Neural progenitor cell (in vitro differentiated cells): ENCODE results near the gene FAM32A.

Experiments
- EZH2 ChIP-seq: fragments of 200-600 bp; sonication (generic); IDR thresholded peaks from 2 replicates; pipeline ENCODE4 v1.6.1; 2017; ENCODE audit warnings: antibody characterized with exemption, mild to moderate bottlenecking, moderate library complexity
- EZH2phosphoT487 ChIP-seq: fragments of 200-600 bp; sonication (generic); IDR thresholded peaks from 2 replicates; pipeline ENCODE4 v1.6.1; 2017; ENCODE audit warnings: antibody characterized with exemption
- TF ChIP-seq, protein P1 (sequence below): fragments of 200-600 bp; sonication (generic); IDR thresholded peaks from 2 replicates; pipeline ENCODE4 v1.5.1; 2017; ENCODE audit warnings: antibody characterized with exemption, mild to moderate bottlenecking

DNA sequence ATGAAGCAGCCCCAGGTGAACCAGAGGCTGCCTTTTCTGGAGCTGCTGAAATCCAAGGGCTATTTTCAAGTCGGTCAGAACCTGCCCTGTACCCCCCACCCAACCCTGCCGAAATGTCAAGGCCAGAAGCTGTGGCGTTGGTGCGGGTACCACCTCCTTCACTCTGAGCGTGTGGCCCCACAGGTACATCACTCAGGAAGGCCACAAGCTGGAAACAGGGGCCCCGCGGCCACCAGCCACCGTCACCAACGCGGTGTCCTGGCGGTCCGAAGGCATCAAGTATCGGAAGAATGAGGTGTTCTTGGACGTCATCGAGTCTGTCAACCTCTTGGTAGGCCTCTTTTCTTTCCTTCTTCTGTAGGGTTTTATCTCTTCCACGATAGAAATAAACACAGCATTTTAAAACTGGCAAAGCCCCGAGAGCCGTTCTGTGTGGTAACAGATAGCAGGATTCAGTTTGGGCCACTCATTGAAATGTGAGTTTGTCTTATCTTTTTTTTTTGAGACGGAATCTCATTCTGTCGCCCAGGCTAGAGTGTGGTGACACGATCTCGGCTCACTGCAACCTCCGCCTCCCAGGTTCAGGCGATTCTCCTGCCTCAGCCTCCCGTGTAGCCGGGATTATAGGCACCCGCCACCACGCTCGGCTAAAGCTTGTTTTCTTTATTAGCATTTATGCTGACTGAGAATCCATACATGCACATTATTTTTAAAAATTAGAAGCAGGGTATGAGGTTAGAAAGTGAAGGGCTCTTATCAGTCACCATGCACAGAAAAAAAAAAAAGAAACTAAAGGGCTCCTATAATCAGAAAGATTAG is 23.8 kb downstream of the FAM32A start:
- no peak for TF ChIP-seq EZH2
- TF ChIP-seq, protein P1, sequence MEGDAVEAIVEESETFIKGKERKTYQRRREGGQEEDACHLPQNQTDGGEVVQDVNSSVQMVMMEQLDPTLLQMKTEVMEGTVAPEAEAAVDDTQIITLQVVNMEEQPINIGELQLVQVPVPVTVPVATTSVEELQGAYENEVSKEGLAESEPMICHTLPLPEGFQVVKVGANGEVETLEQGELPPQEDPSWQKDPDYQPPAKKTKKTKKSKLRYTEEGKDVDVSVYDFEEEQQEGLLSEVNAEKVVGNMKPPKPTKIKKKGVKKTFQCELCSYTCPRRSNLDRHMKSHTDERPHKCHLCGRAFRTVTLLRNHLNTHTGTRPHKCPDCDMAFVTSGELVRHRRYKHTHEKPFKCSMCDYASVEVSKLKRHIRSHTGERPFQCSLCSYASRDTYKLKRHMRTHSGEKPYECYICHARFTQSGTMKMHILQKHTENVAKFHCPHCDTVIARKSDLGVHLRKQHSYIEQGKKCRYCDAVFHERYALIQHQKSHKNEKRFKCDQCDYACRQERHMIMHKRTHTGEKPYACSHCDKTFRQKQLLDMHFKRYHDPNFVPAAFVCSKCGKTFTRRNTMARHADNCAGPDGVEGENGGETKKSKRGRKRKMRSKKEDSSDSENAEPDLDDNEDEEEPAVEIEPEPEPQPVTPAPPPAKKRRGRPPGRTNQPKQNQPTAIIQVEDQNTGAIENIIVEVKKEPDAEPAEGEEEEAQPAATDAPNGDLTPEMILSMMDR = no peak
- TF ChIP-seq EZH2phosphoT487 = no peak
